ENCODE measurements around the gene TRPV2. TPM values are rescaled to one million over a fixed set of nuclear protein-coding genes. Genes with fewer than 3 reads are reported as not detected.
"Not testable (repeated sequence)": the region's sequence is repeated elsewhere in the genome, so short reads cannot be mapped to it uniquely, and the experiment has no call there.

Gene TRPV2
- total RNA-seq, 1 donor from 2014 or later, result 13.6 TPM

- DNase-seq (ENCODE audit: low spot score), result no peak
These were observed 20.8 kb downstream of the TRPV2 start for GRCh38 chr17:16435925-16436886.

- DNase-seq (ENCODE audit: low spot score), result no peak
These were observed 21.7 kb downstream of the TRPV2 start for GRCh38 chr17:16437083-16437482.

GRCh38 chr17:16438173-16438556, 22.8 kb downstream of the TRPV2 start:
- no peak for DNase-seq (ENCODE audit: low spot score)

- DNase-seq (ENCODE audit: low spot score), result peak; percentile 98
These were observed 23.4 kb downstream of the TRPV2 start for GRCh38 chr17:16438557-16439302.

GRCh38 chr17:16439303-16439791, 24.0 kb downstream of the TRPV2 start:
- DNase-seq (ENCODE audit: low spot score), result no peak

GRCh38 chr17:16439811-16440351, 24.5 kb downstream of the TRPV2 start:
- DNase-seq (ENCODE audit: low spot score), result no peak

GRCh38 chr17:16440354-16440753, 25.0 kb downstream of the TRPV2 start:
- DNase-seq (ENCODE audit: low spot score), result not testable (repeated sequence)

GRCh38 chr17:16440901-16441629, 25.7 kb downstream of the TRPV2 start:
- DNase-seq (ENCODE audit: low spot score), result no peak

- DNase-seq (ENCODE audit: low spot score), result no peak
These were observed 26.8 kb downstream of the TRPV2 start for GRCh38 chr17:16442141-16442540.

GRCh38 chr17:16442594-16443510, 27.5 kb downstream of the TRPV2 start:
- no peak for DNase-seq (ENCODE audit: low spot score)

- DNase-seq (ENCODE audit: low spot score), result no peak
These were observed 28.3 kb downstream of the TRPV2 start for GRCh38 chr17:16443511-16444257.

GRCh38 chr17:16444258-16444886, 29.0 kb downstream of the TRPV2 start:
- no peak for DNase-seq (ENCODE audit: low spot score)

GRCh38 chr17:16446338-16446983, 31.1 kb downstream of the TRPV2 start:
- DNase-seq (ENCODE audit: low spot score), result no peak

- DNase-seq (ENCODE audit: low spot score), result no peak
These were observed 32.3 kb downstream of the TRPV2 start for GRCh38 chr17:16447676-16448075.

- no peak for DNase-seq (ENCODE audit: low spot score)
These were observed 33.1 kb downstream of the TRPV2 start for GRCh38 chr17:16448490-16448889.

GRCh38 chr17:16449121-16449570, 33.8 kb downstream of the TRPV2 start:
- no peak for DNase-seq (ENCODE audit: low spot score)

- no peak for DNase-seq (ENCODE audit: low spot score)
These were observed 34.7 kb downstream of the TRPV2 start for GRCh38 chr17:16450028-16450427.

- not testable (repeated sequence) for DNase-seq (ENCODE audit: low spot score)
These were observed 36.9 kb downstream of the TRPV2 start for GRCh38 chr17:16452268-16452667.

GRCh38 chr17:16453493-16453851, 38.1 kb downstream of the TRPV2 start:
- DNase-seq (ENCODE audit: low spot score), result no peak
